Ascending aorta (tissue), 2 donors: Measurements from ENCODE around the gene PTPRS. TPM values are rescaled to one million over a fixed set of nuclear protein-coding genes. Genes with fewer than 3 reads are reported as not detected.

Experiments used
- DNase-seq, 2 donors: peaks; one replicate each; pipeline ENCODE4 v3.0.0-alpha.2; 2019; ENCODE audit warnings: low spot score in 2 of 2
- H3K27ac ChIP-seq, 2 donors: fragments of 200-600 bp; sonication (generic); one replicate each; pipeline ENCODE4 v1.5.1; 2016 to 2017; ENCODE audit warnings: mild to moderate bottlenecking in 1 of 2
- H3K27me3 ChIP-seq: fragments of 200-600 bp; sonication (generic); one replicate; pipeline ENCODE4 v1.5.1; 2017
- H3K36me3 ChIP-seq, 2 donors: fragments of 200-600 bp; sonication (generic); one replicate each; pipeline ENCODE4 v1.5.1; 2016
- H3K4me1 ChIP-seq, 2 donors: fragments of 200-600 bp; sonication (generic); one replicate each; pipeline ENCODE4 v1.5.1; 2016 to 2017; ENCODE audit warnings: mild to moderate bottlenecking in 1 of 2
- H3K4me3 ChIP-seq, 2 donors: fragments of 200-600 bp; sonication (generic); one replicate each; pipeline ENCODE4 v1.5.1; 2016 to 2017; ENCODE audit warnings: mild to moderate bottlenecking in 1 of 2
- H3K9me3 ChIP-seq, 2 donors: fragments of 200-600 bp; sonication (generic); one replicate each; pipeline ENCODE4 v1.5.1; 2016
- intact Hi-C: fragments of 100-400 bp; cut with DNase I; formaldehyde crosslinking; loops from one replicate; pipeline ENCODE4 v1.15.1; 2023
- total RNA-seq: library from RNA; depleted of rRNA; stranded (reverse); fragments of >200 nt; gene quantifications from one replicate; pipeline ENCODE4 v1.1.0, GENCODE V29; 2016
- TF ChIP-seq, protein P1 (sequence below), 3 experiments: fragments of 200-600 bp in 2 of 3; fragments of 450-650 bp in 1 of 3; sonication (generic) in 2 of 3; IDR thresholded peaks; one replicate each; pipeline ENCODE4 v1.5.1; 2016 to 2019; ENCODE audit warnings: antibody characterized with exemption in 3 of 3, mild to moderate bottlenecking in 1 of 3, moderate library complexity in 1 of 3

The PTPRS gene
- total RNA-seq, 1 donor from 2014 or later = 517 TPM

DNA sequence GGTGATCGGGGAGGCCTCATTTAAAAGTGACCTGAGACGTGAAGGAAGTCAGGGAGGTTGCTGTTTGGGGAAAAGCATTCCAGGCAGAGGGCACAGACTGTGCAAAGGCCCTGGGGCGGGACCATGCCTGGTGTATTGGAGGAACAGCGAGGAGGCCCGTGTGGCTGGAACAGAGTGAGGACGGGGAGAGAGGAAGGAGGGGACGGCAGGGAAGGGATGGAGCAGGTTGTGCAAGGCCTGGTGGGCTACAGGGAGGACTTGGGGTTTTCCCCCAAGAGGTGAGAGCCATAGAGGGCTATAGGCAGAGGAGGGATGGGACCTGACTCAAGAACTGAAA, 17.2 kb downstream of the PTPRS start:
- TF ChIP-seq, protein P1, sequence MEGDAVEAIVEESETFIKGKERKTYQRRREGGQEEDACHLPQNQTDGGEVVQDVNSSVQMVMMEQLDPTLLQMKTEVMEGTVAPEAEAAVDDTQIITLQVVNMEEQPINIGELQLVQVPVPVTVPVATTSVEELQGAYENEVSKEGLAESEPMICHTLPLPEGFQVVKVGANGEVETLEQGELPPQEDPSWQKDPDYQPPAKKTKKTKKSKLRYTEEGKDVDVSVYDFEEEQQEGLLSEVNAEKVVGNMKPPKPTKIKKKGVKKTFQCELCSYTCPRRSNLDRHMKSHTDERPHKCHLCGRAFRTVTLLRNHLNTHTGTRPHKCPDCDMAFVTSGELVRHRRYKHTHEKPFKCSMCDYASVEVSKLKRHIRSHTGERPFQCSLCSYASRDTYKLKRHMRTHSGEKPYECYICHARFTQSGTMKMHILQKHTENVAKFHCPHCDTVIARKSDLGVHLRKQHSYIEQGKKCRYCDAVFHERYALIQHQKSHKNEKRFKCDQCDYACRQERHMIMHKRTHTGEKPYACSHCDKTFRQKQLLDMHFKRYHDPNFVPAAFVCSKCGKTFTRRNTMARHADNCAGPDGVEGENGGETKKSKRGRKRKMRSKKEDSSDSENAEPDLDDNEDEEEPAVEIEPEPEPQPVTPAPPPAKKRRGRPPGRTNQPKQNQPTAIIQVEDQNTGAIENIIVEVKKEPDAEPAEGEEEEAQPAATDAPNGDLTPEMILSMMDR (IDR thresholded peaks at IDR 0.05) = no peak
- no peak for DNase-seq
- no peak overlapping the region for H3K4me3 ChIP-seq
- no peaks in the 10 kb centered on the region for H3K36me3 ChIP-seq
- H3K27me3 ChIP-seq = no peaks in the 10 kb centered on the region
- H3K9me3 ChIP-seq = peaks cover 0 to 7% of the 10 kb centered on the region in 2 donors
- no peaks in the 10 kb centered on the region for H3K4me1 ChIP-seq
- no peak overlapping the region for H3K27ac ChIP-seq
- intact Hi-C loops = no loop called here

DNA sequence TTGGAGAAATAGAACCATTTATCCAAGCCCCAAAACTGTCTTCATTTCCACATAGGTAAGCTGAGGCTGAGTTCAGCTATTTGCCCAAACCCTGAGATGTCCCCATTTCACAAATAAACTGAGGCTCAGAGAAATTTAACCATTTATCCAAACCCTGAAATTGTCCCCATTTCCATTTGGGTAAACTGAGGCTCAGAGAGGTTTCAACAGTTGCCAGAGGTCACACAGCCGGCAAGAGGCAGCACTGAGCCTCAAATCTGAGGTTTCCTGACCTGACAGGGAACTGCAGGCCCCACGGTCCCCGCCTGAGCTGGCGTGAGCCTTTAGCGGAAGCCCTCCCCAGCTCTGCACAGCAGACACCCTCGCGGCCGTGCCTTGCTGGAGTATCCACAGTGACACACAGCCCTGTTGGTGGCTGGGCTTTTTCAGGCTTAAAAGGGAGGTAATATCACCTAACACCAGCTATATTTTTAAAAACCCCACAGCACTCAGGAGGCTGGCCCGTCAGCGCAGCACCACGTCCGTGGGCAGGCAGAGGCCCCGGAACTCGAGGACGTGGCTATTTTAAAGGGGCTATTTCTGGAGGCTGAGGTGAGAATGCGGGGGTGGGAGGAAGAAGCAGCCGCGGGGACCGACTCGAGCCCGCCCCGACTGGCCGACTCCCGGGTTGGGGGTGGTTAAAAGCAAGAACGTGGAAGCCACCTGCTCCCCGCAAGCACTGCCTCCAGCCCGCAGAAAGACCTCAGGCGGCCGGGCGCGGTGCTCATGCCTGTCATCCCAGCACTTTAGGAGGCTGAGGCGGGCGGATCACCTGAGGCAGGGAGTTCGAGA, 18.5 kb downstream of the PTPRS start:
- H3K36me3 ChIP-seq = no peaks in the 10 kb centered on the region
- intact Hi-C loops = no loop called here
- H3K4me1 ChIP-seq = no peaks in the 10 kb centered on the region
- H3K4me3 ChIP-seq = no peak overlapping the region
- H3K27ac ChIP-seq = no peak overlapping the region
- H3K9me3 ChIP-seq = peaks cover 0 to 7% of the 10 kb centered on the region in 2 donors
- no peaks in the 10 kb centered on the region for H3K27me3 ChIP-seq
- TF ChIP-seq, protein P1 (IDR thresholded peaks at IDR 0.05) = no peak
- DNase-seq = no peak

- Histone ChIP-seq H3K4me1 (no peaks in the 10 kb centered on the region), H3K36me3 (no peaks in the 10 kb centered on the region), H3K27me3 (no peaks in the 10 kb centered on the region), H3K9me3 (peaks cover 0 to 7% of the 10 kb centered on the region in 2 donors), H3K4me3 (no peak overlapping the region), H3K27ac (no peak overlapping the region)
- intact Hi-C loops = no loop called here
- DNase-seq = no peak
- TF ChIP-seq, protein P1 (IDR thresholded peaks at IDR 0.05) = no peak
These were observed 19.5 kb downstream of the PTPRS start for GRCh38 chr19:5321066-5321642.

GRCh38 chr19:5319516-5319915, 21.1 kb downstream of the PTPRS start:
- Histone ChIP-seq H3K36me3 (no peaks in the 10 kb centered on the region), H3K4me3 (no peak overlapping the region), H3K4me1 (no peaks in the 10 kb centered on the region), H3K9me3 (peaks cover 0 to 1% of the 10 kb centered on the region in 2 donors), H3K27ac (no peak overlapping the region), H3K27me3 (no peaks in the 10 kb centered on the region)
- DNase-seq = no peak
- intact Hi-C loops = no loop called here
- TF ChIP-seq, protein P1 (IDR thresholded peaks at IDR 0.05) = no peak

DNA sequence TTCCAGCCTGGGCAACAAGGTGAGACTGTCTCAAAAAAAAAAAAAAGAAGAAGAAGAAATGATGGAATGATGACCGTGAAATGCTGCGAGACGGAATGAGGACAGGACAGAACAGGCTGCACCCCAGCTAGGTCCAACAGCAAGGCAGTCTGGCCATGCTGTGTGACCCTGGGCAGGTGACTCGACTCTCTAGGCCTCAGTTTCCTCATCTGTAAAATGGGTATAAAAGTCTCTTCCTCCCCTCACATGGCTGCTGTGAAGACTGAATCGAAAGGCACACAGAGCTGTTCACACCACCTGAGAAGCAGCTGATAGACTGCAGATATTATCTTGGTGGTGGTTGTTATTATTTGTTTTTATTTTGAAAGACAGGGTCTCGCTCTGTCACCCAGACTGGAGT, 22.3 kb downstream of the PTPRS start:
- TF ChIP-seq, protein P1 (IDR thresholded peaks at IDR 0.05) = no peak
- Histone ChIP-seq H3K4me3 (no peak overlapping the region), H3K36me3 (no peaks in the 10 kb centered on the region), H3K27ac (no peak overlapping the region), H3K9me3 (no peaks in the 10 kb centered on the region), H3K27me3 (no peaks in the 10 kb centered on the region), H3K4me1 (no peaks in the 10 kb centered on the region)
- intact Hi-C loops = no loop called here
- no peak for DNase-seq
